ENCODE data around the gene WNT11. TPM values are rescaled to one million over a fixed set of nuclear protein-coding genes. Genes with fewer than 3 reads are reported as not detected.

Gene WNT11
- polyA plus RNA-seq, 4 donors: 17.3 to 22.7 (median 20.8) TPM

DNA sequence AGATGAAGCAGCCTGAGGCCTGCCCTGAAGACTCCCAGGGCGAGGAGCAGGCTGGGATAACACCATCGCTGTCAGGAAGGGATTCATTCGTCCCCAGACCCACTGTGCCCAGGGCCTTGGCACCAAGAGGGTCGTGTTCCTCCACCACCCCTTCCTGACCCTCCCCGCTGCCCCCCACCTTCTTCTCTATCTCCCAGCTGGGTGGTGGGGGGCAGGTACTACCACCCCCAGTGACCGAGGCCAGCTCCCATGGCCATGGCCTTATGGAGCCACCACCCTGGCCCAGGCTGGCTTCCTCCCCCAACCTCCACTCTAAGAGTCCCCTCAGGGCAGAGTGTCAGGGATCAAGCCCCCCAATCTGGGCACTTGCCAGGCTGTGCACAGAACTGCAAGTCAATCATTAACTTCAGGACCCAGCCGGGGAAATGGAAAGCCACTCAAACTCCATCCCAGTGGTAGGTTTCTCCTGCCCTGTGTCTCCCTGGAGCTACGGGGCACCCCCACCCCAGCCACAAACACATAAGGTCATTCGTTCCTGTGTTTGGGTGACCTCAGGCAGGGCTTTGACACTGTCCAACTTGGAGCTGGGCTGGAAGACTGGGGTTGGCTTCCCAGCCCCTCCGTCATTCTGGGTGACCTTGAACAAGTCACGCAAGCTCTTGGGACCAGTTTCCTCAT is 33.3 kb upstream of the WNT11 start:
- DNase-seq (ENCODE audit: low read depth in 4 of 4, low spot score in 2 of 4): no peak

GRCh38 chr11:76238551-76238950 is 32.2 kb upstream of the WNT11 start:
- DNase-seq (ENCODE audit: low read depth in 4 of 4, low spot score in 2 of 4): no peak

DNA sequence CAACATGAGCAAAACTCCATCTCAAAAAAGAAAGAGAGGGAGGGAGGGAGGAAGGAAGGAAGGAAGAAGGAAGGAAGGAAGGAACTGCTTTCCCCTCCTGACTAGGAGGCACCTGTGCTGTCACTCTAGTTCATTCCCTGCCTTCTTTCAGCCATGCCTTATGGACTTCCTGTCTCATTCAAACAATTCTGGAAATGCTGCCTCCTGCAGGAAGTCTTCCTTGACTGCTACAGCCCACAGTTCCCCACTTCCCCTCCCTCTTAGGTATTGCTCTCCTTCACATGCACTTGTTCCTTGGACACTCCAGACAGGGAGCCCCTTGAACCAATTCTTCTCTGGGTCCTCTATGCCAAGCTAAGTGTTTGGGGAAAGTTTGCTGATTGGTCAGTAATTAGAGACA is 31.6 kb upstream of the WNT11 start:
- no peak for DNase-seq (ENCODE audit: low read depth in 4 of 4, low spot score in 2 of 4)

DNA sequence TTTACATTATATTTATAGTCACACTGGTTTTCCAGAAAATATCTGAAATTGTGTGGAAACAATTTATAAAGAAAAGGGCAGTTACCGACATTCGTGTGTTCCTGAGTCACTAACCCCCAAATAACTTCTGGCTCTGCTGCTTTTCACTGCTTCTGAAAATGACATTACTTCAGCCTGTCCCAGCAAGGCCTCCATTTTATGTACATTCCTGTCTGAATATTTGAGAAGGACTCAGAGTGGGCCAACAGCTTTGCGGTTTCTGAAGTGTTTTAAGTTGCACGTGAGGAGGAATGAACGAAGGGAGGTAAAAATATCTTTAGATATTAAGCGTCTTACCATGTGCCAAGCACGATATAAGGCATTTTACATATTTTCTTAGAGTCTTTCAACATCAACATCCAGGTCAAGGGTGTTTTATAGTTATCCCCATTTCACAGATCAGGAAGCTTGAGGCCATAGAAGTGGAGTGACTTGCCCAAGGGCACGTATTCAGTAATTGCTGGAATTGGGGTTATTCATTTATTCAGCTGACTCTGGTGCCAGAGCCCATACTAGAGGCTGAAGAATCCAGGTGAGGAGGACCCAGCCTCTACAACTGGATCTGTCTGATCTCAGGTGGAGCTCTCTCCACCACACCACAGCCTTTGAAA is 30.8 kb upstream of the WNT11 start:
- no peak for DNase-seq (ENCODE audit: low read depth in 4 of 4, low spot score in 2 of 4)

DNA sequence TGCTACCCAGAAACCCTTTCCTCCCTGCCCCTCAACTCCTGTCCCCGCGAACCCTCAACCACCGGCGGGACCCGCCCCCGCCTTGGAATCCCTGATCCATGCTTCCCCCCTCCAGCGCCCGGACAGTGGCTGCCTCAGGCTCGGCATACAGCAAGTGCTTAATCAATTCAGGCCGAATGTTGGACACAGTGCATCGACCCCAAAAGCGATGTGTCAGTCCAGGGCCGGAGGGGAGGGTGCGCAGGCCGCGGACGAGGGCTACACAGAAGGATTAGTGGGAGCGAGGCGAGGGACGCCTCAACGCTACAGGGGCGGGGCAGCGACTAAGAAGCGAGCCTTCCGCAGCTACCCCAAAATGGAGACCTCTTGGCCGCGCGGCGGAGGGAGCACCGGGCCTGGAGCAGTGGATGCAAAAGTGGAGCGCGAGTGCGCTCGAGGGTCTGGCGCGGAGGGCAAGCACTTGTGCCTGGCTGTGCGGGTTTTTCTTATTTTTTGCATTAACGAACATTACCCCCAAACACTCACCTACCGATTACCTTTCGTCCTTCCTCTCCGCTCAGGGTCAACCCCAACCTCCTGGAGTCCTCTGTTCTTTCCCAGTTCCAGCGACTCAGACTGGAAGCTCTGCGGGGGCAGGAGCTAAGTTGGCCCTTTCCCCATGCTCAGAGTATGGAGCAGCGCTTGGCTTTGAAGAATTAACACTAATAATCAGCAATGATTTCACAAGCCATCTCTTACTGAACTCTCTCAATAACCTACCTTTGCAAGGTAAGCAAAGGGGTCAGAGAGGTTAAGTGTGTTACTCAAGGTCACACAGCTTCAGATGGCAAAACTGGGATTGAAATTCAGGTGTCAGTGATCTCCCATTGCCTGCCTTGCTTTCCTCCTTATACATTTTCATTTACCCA is 30.0 kb upstream of the WNT11 start:
- DNase-seq (ENCODE audit: low read depth in 4 of 4, low spot score in 2 of 4): peak in 1 of 4 donors; percentile 63

- peak; percentile 86 to 94 (median 89) for DNase-seq (ENCODE audit: low read depth in 4 of 4, low spot score in 2 of 4)
These were observed 29.2 kb upstream of the WNT11 start for GRCh38 chr11:76235233-76236091.

DNA sequence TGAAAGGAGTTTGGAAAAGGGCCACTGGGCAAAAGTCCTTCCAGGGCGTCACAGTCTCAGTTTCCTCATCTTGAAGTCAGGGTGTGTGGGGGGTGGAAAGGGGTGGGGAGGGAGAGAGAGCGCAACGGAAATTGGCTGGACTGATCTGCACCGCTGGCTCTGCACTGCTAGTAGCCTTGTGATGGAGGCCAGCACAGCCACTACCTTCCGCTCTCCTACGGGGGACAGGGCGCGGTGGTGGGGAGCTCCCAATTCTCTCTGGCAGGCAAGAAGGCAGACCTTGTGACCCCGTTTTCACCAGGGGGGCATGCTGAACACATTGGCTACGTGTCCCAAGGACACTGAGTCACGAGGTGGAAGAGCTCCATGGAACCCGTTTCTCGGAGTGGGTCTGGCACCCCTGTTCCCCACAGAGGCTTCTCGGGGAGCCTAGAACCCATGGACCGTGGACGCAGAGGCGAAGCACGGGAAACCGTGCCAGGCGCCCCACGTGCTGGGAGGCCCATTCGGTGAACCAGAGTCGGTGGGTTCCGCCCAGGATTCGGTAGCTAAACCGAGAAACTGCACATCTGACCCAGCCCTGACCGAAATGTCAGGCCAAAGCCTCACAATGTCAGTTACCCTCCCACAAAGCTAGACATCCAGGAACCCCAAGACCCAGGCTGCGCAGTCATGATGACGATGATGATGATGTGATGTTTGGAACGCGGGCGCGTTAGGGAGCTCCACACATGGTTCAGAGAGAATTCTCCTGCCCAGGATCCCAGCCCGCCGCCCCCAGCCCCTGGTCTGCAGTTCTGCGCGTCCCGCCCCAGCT is 28.3 kb upstream of the WNT11 start:
- DNase-seq (ENCODE audit: low read depth in 4 of 4, low spot score in 2 of 4): no peak

GRCh38 chr11:76234021-76234415 is 27.7 kb upstream of the WNT11 start:
- DNase-seq (ENCODE audit: low read depth in 4 of 4, low spot score in 2 of 4): no peak

DNA sequence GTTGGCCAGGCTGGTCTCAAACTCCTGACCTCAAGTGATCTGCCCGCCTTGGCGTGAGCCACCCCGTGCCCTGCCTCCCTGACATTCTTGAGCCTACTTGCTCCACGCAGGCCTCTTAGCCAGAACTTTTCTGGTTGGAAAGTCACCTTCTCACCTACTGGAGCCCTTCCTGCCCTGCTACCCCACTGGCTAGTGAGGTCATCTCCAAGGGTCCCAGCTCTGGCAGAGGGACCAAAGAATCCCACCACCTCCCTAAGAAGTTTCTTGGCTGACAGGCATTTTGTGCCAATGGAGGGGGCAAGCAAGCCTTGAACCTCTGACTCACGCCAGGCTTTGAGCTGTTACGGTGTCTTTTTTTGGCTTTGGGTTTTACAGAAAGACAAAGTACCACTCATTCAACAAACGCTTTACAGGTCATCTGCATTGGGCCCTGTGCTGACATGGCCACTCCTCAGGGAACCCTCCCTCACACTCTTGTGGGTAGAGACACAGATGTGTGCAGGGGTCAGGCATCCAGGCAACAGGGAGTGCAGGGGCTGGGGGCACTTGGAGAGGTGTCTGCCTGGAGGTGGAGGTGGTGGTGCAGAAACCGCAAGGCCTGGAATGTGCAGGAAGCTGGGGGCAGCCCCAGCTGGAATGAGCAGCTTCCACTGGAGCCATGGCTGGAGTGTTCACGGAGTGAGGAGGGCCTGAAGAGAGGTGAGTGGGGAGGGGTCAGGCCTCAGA is 27.1 kb upstream of the WNT11 start:
- no peak for DNase-seq (ENCODE audit: low read depth in 4 of 4, low spot score in 2 of 4)

- no peak for DNase-seq (ENCODE audit: low read depth in 4 of 4, low spot score in 2 of 4)
These were observed 25.8 kb upstream of the WNT11 start for GRCh38 chr11:76232026-76232665.

DNA sequence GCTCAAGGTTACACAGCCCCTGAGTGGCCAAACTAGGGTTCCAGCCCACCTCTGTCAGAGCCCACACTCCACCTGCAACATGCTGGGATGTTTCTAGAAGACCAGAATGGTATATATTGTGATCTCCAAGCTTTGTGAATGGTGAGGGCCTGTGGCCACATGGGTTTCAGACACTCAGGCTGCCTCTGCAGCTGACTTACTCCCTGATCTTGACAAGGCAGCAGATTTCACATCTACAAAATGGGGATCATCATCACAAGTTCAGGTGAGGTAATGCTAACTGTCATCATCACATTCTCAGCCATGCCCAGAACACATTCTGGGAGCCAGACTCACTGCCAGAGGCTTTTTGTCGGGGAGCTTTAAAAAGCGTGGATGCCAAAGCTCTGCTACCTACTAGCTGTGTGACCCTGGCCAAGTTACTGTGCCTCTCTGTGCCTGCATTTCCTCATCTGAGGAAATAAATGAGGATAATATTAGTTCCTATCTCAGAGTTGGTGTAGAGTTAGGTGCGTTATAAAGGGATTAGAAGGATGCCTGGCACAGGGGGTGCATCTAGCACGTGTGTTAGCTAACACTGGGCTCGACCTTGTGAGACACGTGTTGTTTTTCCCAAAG is 24.9 kb upstream of the WNT11 start:
- no peak for DNase-seq (ENCODE audit: low read depth in 4 of 4, low spot score in 2 of 4)

- no peak for DNase-seq (ENCODE audit: low read depth in 4 of 4, low spot score in 2 of 4)
These were observed 24.1 kb upstream of the WNT11 start for GRCh38 chr11:76230392-76230791.

DNA sequence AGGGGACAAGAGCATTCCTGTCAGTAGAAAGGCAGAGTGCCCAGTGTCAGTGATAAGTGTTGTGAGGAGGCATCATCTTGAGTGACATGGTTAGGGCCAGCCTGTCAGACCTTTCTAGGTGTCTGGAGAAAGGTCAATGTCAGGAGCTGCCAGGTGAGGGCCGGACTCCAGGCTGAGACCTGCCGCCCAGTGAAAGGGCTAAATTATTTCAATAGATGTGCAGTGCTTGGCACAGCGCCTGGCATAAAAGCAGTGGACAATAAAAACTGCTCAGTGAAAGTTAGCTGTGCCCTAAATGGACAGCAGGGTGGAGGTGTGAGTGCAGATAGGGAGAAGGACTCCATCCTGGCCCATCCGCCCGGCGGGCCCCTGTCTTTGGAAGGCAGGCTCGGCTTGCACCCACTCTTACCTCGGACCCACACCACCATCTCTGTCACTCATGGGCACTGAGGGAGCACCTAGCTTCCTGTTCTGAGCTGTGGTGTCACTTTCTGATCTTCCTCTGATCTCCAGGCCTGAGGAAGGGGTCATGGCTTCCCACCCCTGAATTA is 23.5 kb upstream of the WNT11 start:
- no peak for DNase-seq (ENCODE audit: low read depth in 4 of 4, low spot score in 2 of 4)

DNA sequence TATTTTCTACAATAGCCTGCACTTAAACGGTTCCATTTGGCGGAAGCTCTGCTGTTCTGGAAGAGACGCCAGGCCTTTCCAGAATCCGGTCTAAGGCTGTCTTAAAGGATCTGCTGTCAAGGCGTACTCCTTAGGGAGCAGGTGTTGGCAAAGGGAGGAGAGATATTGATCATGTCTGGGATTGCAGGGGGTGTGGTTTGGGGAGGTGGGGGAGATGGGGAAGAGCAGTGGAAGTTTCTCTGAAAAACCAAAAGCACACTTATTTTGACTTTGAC is 22.5 kb upstream of the WNT11 start:
- DNase-seq (ENCODE audit: low read depth in 4 of 4, low spot score in 2 of 4): no peak

GRCh38 chr11:76228071-76228874 is 22.0 kb upstream of the WNT11 start:
- DNase-seq (ENCODE audit: low read depth in 4 of 4, low spot score in 2 of 4): no peak

- DNase-seq (ENCODE audit: low read depth in 4 of 4, low spot score in 2 of 4): no peak
These were observed 20.3 kb upstream of the WNT11 start for GRCh38 chr11:76226626-76227025.

- DNase-seq (ENCODE audit: low read depth in 4 of 4, low spot score in 2 of 4): no peak
These were observed 18.9 kb upstream of the WNT11 start for GRCh38 chr11:76225122-76225611.
